HepG2 (cell line): ENCODE data around the gene NAT9. TPM values are rescaled to one million over a fixed set of nuclear protein-coding genes. Genes with fewer than 3 reads are reported as not detected.

Experiments
- ATAC-seq: fragments of 200-7000 bp; cut with Tn5 transposase; 3 replicates; pipeline ENCODE4 v1.9.1; 2020; ENCODE audit warnings: mild to moderate bottlenecking, moderate library complexity
- BruUV-seq: library from RNA; stranded (reverse); fragments of 400-500 nt; replicated peaks from 2 replicates; lab custom pipeline; 2021; lab: Mats Ljungman, UMichigan
- CTCF ChIA-PET: fragments of 300-600 bp; formaldehyde crosslinking; extraction: SDS; loops from one replicate; lab custom pipeline; 2021; ENCODE audit warnings: low total read pairs, inconsistent platforms, low intra/inter-chr PET ratio; lab: Yijun Ruan, JAX
- POLR2A ChIA-PET: fragments of 350-600 bp; sonication (Branson Sonifier 250); formaldehyde crosslinking; loops from one replicate; lab custom pipeline; 2020; ENCODE audit warnings: antibody characterized with exemption, inconsistent platforms; lab: Yijun Ruan, JAX
- DNase-seq: peaks from one replicate; pipeline ENCODE4 v3.0.0-alpha.2; 2015; ENCODE audit warnings: low spot score
- FAIRE-seq: peaks from 3 replicates; lab custom pipeline; 2011; peaks lifted over from hg19 to GRCh38; lab: Jason Lieb, UNC
- H2AFZ ChIP-seq: one replicate; pipeline ENCODE4 v1.6.1; 2011; ENCODE audit warnings: low read length, inconsistent platforms
- H3K27ac ChIP-seq: fragments of 300-600 bp; 3 replicates; pipeline ENCODE4 v1.8.0; 2011; ENCODE audit warnings: mixed run types, mild to moderate bottlenecking, mixed read lengths, low read length, inconsistent platforms; ENCODE audit not compliant: insufficient read depth; ENCODE audit errors: extremely low read length
- H3K27me3 ChIP-seq, 2 experiments: fragments of 200-600 bp in 1 of 2; 2 replicates in 1 of 2; 3 replicates in 1 of 2; pipeline versions ENCODE4 v1.6.0 to v1.8.0; 2011; ENCODE audit warnings: low read length in 2 of 2, mild to moderate bottlenecking in 2 of 2, moderate library complexity in 2 of 2, inconsistent platforms in 1 of 2; ENCODE audit not compliant: insufficient read depth in 2 of 2, control insufficient read depth in 1 of 2
- H3K36me3 ChIP-seq, 2 experiments: fragments of 200-600 bp in 1 of 2; replicated peaks in 1 of 2; 2 replicates in 1 of 2; 3 replicates in 1 of 2; pipeline versions ENCODE4 v1.5.1 to v1.8.0; 2011; ENCODE audit warnings: low read length in 2 of 2, inconsistent platforms in 1 of 2; ENCODE audit not compliant: insufficient read depth in 2 of 2, control insufficient read depth in 1 of 2
- H3K4me1 ChIP-seq: 2 replicates; pipeline ENCODE4 v1.5.1; 2012; ENCODE audit warnings: low read length, inconsistent platforms; ENCODE audit not compliant: insufficient read depth
- H3K4me2 ChIP-seq: 2 replicates; pipeline ENCODE4 v1.6.0; 2011; ENCODE audit warnings: low read depth, low read length, inconsistent platforms
- H3K4me3 ChIP-seq, 3 experiments: fragments of 200-600 bp in 1 of 3; sonication (generic), shearing (Covaris generic) in 1 of 3; replicated peaks in 1 of 3; 2 replicates each; pipeline ENCODE4 v1.5.1; 2011 to 2016; ENCODE audit warnings: low read length in 3 of 3, inconsistent platforms in 2 of 3, low read depth in 2 of 3, mild to moderate bottlenecking in 2 of 3, control low read depth in 1 of 3, mixed read lengths in 1 of 3; ENCODE audit not compliant: insufficient read depth in 1 of 3
- H3K79me2 ChIP-seq: one replicate; pipeline ENCODE4 v1.6.1; 2011; ENCODE audit warnings: low read length, inconsistent platforms; ENCODE audit not compliant: insufficient read depth
- H3K9ac ChIP-seq: 2 replicates; pipeline ENCODE4 v1.6.0; 2011; ENCODE audit warnings: mild to moderate bottlenecking, low read depth, low read length, inconsistent platforms; ENCODE audit not compliant: insufficient read depth
- H3K9me3 ChIP-seq: 2 replicates; pipeline ENCODE4 v1.5.1; 2012; ENCODE audit warnings: mild to moderate bottlenecking, low read length
- H4K20me1 ChIP-seq: 2 replicates; pipeline ENCODE4 v1.6.0; 2011; ENCODE audit warnings: inconsistent platforms, mild to moderate bottlenecking, low read length, moderate library complexity; ENCODE audit not compliant: insufficient read depth
- CBFB ChIP-seq: sonication (generic); formaldehyde crosslinking; IDR thresholded peaks from 2 replicates; pipeline ENCODE4 v1.4.0; 2020; ENCODE audit warnings: missing genetic modification reagents
- EEA1 ChIP-seq: sonication (generic); formaldehyde crosslinking; IDR thresholded peaks from 2 replicates; pipeline ENCODE4 v1.5.1; 2020; ENCODE audit warnings: mild to moderate bottlenecking, missing genetic modification reagents, borderline replicate concordance
- HOXA5 ChIP-seq: sonication (generic); formaldehyde crosslinking; IDR thresholded peaks from 2 replicates; pipeline ENCODE4 v1.4.0; 2020; ENCODE audit warnings: missing genetic modification reagents
- MAFF ChIP-seq: IDR thresholded peaks from 2 replicates; pipeline ENCODE4 v1.6.1; 2011; ENCODE audit warnings: low read depth, low read length, improper control_type of control experiment
- MAFG ChIP-seq: sonication (generic); formaldehyde crosslinking; IDR thresholded peaks from 2 replicates; pipeline ENCODE4 v1.5.1; 2020; ENCODE audit warnings: mild to moderate bottlenecking, missing genetic modification reagents
- MAFK ChIP-seq, 2 experiments: IDR thresholded peaks in 1 of 2; conservative IDR thresholded peaks in 1 of 2; 2 replicates each; pipeline ENCODE4 v1.6.1; 2011; ENCODE audit warnings: improper control_type of control experiment in 2 of 2, low read length in 2 of 2
- MXD3 ChIP-seq: IDR thresholded peaks from 2 replicates; pipeline ENCODE4 v1.6.1; 2016; ENCODE audit warnings: mild to moderate bottlenecking, missing biosample characterization, missing genetic modification reagents
- NCOA5 ChIP-seq: sonication (generic); formaldehyde crosslinking; IDR thresholded peaks from 2 replicates; pipeline ENCODE4 v1.4.0; 2020; ENCODE audit warnings: missing genetic modification reagents
- NR2C2 ChIP-seq: sonication (generic); formaldehyde crosslinking; IDR thresholded peaks from 2 replicates; pipeline ENCODE4 v1.4.0; 2020; ENCODE audit warnings: missing genetic modification reagents, mild to moderate bottlenecking, moderate library complexity, borderline replicate concordance
- PHF5A ChIP-seq: IDR thresholded peaks from one replicate; pipeline ENCODE4 v1.6.1; 2018; ENCODE audit warnings: low read depth, missing genetic modification reagents; ENCODE audit not compliant: unreplicated experiment
- PLRG1 ChIP-seq: fragments of 450-650 bp; conservative IDR thresholded peaks from 2 replicates; pipeline ENCODE4 v1.6.1; 2016
- RBM22 ChIP-seq: fragments of 200-400 bp; formaldehyde crosslinking; optimal IDR thresholded peaks from 2 replicates; pipeline ENCODE3; 2017; ENCODE audit warnings: mild to moderate bottlenecking, low read length, moderate library complexity
- SP5 ChIP-seq: IDR thresholded peaks from 2 replicates; pipeline ENCODE4 v1.6.1; 2016; ENCODE audit warnings: low read depth, borderline replicate concordance
- ZNF10 ChIP-seq: sonication (generic); formaldehyde crosslinking; IDR thresholded peaks from 2 replicates; pipeline ENCODE4 v1.4.0; 2020; ENCODE audit warnings: mild to moderate bottlenecking, low read depth, missing genetic modification reagents, borderline replicate concordance
- WGBS: methylation state at CpG from one replicate; pipeline ENCODE4 v1.1.6; 2017; ENCODE audit warnings: low lambda C conversion rate; 5-methylcytosine and 5-hydroxymethylcytosine counted together
- in situ Hi-C: cut with HindIII; loops from 2 replicates; pipeline ENCODE4 v1.10.0; 2017; ENCODE audit warnings: low pct_unique_long_range_greater_than_20kb; ENCODE audit not compliant: extremely low pct_ligation_motif_present
- intact Hi-C: fragments of 100-400 bp; cut with micrococcal nuclease; formaldehyde crosslinking; loops from one replicate; pipeline ENCODE4 v1.10.0; 2022; ENCODE audit not compliant: unreplicated experiment
- polyA plus RNA-seq, 8 experiments: library from polyadenylated mRNA; depleted of rRNA in 3 of 8; stranded (reverse) in 7 of 8; unstranded in 1 of 8; fragments of >200 nt; fragmentation: Illumina TruSeq in 4 of 8; extraction: Trizol in 4 of 8; gene quantifications; 2 replicates each; pipeline versions ENCODE4 v1.2.1 to v1.2.3, GENCODE V29; 2011 to 2016; ENCODE audit warnings: low read depth in 4 of 8, missing spikeins in 1 of 8, mixed read lengths in 1 of 8; ENCODE audit not compliant: insufficient read depth in 1 of 8
- total RNA-seq, 5 experiments: library from RNA; depleted of rRNA; stranded (reverse); fragments of >200 nt; fragmentation: Illumina TruSeq; extraction: Trizol; gene quantifications; 2 replicates each; pipeline ENCODE4 v1.2.3, GENCODE V29; 2016; ENCODE audit warnings: low read depth in 1 of 5

NAT9 gene
- total and polyA plus RNA-seq, 2 of the 13 experiments (the other 11 are each of a cell fraction or from before 2014, with no cell fraction given): 39.7 to 44.2 TPM

- TF ChIP-seq NR2C2: no peak
- TF ChIP-seq HOXA5 (CRISPR knock-in tag): 0 out of 2 replicates have a peak, but pooled peaks have one; percentile 28
- TF ChIP-seq EEA1 (CRISPR knock-in tag): no peak
- 0 out of 2 replicates have a peak, but pooled peaks have one; percentile 20 for TF ChIP-seq MAFG (CRISPR knock-in tag)
- peak; percentile 97 to 99 for TF ChIP-seq MAFK (conservative IDR thresholded peaks at IDR 0.05 in 1 of 2, IDR thresholded peaks at IDR 0.05 in 1 of 2; ENCODE audit: low read length in 2 of 2)
- TF ChIP-seq MAFF: peak; percentile 98
- no peak for TF ChIP-seq PLRG1
- TF ChIP-seq, all 625 proteins: peak for 4
- ATAC-seq (no peak), FAIRE-seq (no peak), DNase-seq (no peak)
- H3K4me1 ChIP-seq: peaks cover 97% of the 10 kb centered on the region
- no peak overlapping the region for H2AFZ ChIP-seq
- CTCF ChIA-PET: interaction anchor here (1.5 to 12.2 kb wide), 2 partner anchors 9 to 19 kb away, joined by 3 to 219 read pairs; partner anchors contain the start of genes NAT9 and NHERF1
- no peaks in the 10 kb centered on the region for H3K27me3 ChIP-seq
- H3K36me3 ChIP-seq: peaks cover 26 to 56% of the 10 kb centered on the region in 2 experiments
- POLR2A ChIA-PET: interaction anchor here (29.3 kb wide), 1 partner anchor 12 kb away, joined by 1459 read pairs; the partner anchor contains the start of gene NHERF1
- peaks cover 45% of the 10 kb centered on the region for H3K79me2 ChIP-seq
- BruUV-seq: no TSS peak
- H3K27ac ChIP-seq: no peak overlapping the region
- H3K9me3 ChIP-seq: no peaks in the 10 kb centered on the region
- 93% methylated on average over 2 of the region's 2 CpGs for WGBS
- H3K4me2 ChIP-seq: no peak overlapping the region
- intact Hi-C loops: no loop called here
- in situ Hi-C loops: no loop called here
- H3K9ac ChIP-seq: no peak overlapping the region
- no peak overlapping the region for H3K4me3 ChIP-seq
- peaks cover 33% of the 10 kb centered on the region; the same call in 1 of the 2 replicates for H4K20me1 ChIP-seq
Measured at GRCh38 chr17:74766413-74766812, 9.7 kb downstream of the NAT9 start.

GRCh38 chr17:74764751-74765286, 11.3 kb downstream of the NAT9 start:
- POLR2A ChIA-PET: interaction anchor here (1.0 to 29.3 kb wide), 6 partner anchors 4 to 108 kb away, joined by 3 to 1459 read pairs (median 37); partner anchors contain the start of genes FDXR, NAT9, NHERF1 and RAB37
- intact Hi-C loops: no loop called here
- peaks cover 99% of the 10 kb centered on the region for H3K4me1 ChIP-seq
- H3K27me3 ChIP-seq: no peaks in the 10 kb centered on the region
- peak; percentile 2; the same call in 2 of the 3 replicates for ATAC-seq
- DNase-seq: no peak
- no peak for FAIRE-seq
- H3K27ac ChIP-seq: peak overlapping the region; percentile 87
- H3K79me2 ChIP-seq: peaks cover 61% of the 10 kb centered on the region
- CTCF ChIA-PET: no interaction called here
- peak overlapping the region; percentile 92 for H3K4me2 ChIP-seq
- H3K36me3 ChIP-seq: peaks cover 24 to 50% of the 10 kb centered on the region in 2 experiments
- no TSS peak for BruUV-seq
- 57% methylated on average over 3 of the region's 4 CpGs for WGBS
- H3K9me3 ChIP-seq: no peaks in the 10 kb centered on the region
- H3K4me3 ChIP-seq: peak overlapping the region in 1 of 3 experiments; percentile 71; a peak in 1 of 6 replicates
- in situ Hi-C loops: no loop called here
- no peak for TF ChIP-seq CBFB
- TF ChIP-seq ZNF10 (CRISPR knock-in tag): no peak
- TF ChIP-seq SP5 (CRISPR knock-in tag): peak; percentile 34; the same call in 1 of the 2 replicates
- TF ChIP-seq NCOA5 (CRISPR knock-in tag): no peak
- TF ChIP-seq MXD3: 0 out of 2 replicates have a peak, but pooled peaks have one; percentile 2
- no peak for TF ChIP-seq PHF5A
- peak; percentile 76 for TF ChIP-seq RBM22
- no peak overlapping the region for H2AFZ ChIP-seq
- H4K20me1 ChIP-seq: peaks cover 41% of the 10 kb centered on the region
- H3K9ac ChIP-seq: peak overlapping the region; percentile 67
